Activated CD8-positive, alpha-beta memory T cell treated with anti-CD3 and anti-CD28 coated beads, Interleukin-2, amount 10 ng/mL, durations not matched to agents 7 days and 5 days (primary cell): ENCODE results near the gene TRPV4. TPM values are rescaled to one million over a fixed set of nuclear protein-coding genes. Genes with fewer than 3 reads are reported as not detected.
"Not testable (repeated sequence)": the region's sequence is repeated elsewhere in the genome, so short reads cannot be mapped to it uniquely, and the experiment has no call there.

Source experiments
- ATAC-seq: fragments of 150-1000 bp; cut with Tn5 transposase; one replicate; pipeline ENCODE4 v1.10.0; 2021; ENCODE audit warnings: moderate library complexity
- CTCF ChIA-PET: fragments of 350-600 bp; sonication (Branson Sonifier 250); formaldehyde crosslinking; loops from one replicate; lab custom pipeline; 2021; ENCODE audit warnings: antibody characterized with exemption; lab: Charles Lee
- DNase-seq: peaks from one replicate; pipeline ENCODE4 v3.0.0-alpha.2; 2020
- H3K27ac Mint-ChIP-seq: one replicate; pipeline ENCODE4 v1.8.0; 2021; ENCODE audit warnings: mild to moderate bottlenecking, mixed read lengths
- H3K27me3 Mint-ChIP-seq: one replicate; pipeline ENCODE4 v1.8.0; 2021; ENCODE audit warnings: mixed read lengths
- H3K36me3 Mint-ChIP-seq: one replicate; pipeline ENCODE4 v1.8.0; 2021; ENCODE audit warnings: mild to moderate bottlenecking, mixed read lengths
- H3K4me1 Mint-ChIP-seq: one replicate; pipeline ENCODE4 v1.8.0; 2021; ENCODE audit warnings: mixed read lengths
- H3K4me3 Mint-ChIP-seq: one replicate; pipeline ENCODE4 v1.8.0; 2021; ENCODE audit warnings: mild to moderate bottlenecking, moderate library complexity, mixed read lengths
- H3K9me3 Mint-ChIP-seq: one replicate; pipeline ENCODE4 v1.8.0; 2022; ENCODE audit warnings: low read depth, mixed read lengths
- total RNA-seq, 2 experiments: library from RNA; stranded (reverse); gene quantifications; one replicate each; pipeline ENCODE4 v1.2.3, GENCODE V29; 2021

TRPV4 gene
- total RNA-seq, 2 experiments from 2014 or later = not detected

- Mint-ChIP-seq H3K27ac (no peak overlapping the region), H3K36me3 (peaks cover 5% of the 10 kb centered on the region), H3K4me3 (no peak overlapping the region), H3K9me3 (no peaks in the 10 kb centered on the region), H3K4me1 (peaks cover 31% of the 10 kb centered on the region), H3K27me3 (no peaks in the 10 kb centered on the region)
- DNase-seq = no peak
- CTCF ChIA-PET = no interaction called here
- ATAC-seq = no peak
Observed at GRCh38 chr12:109871668-109872314, 38.6 kb upstream of the TRPV4 start.

- Mint-ChIP-seq H3K36me3 (peaks cover 5% of the 10 kb centered on the region), H3K9me3 (no peaks in the 10 kb centered on the region), H3K4me1 (peaks cover 22% of the 10 kb centered on the region), H3K27me3 (no peaks in the 10 kb centered on the region), H3K4me3 (no peak overlapping the region), H3K27ac (no peak overlapping the region)
- ATAC-seq (no peak), DNase-seq (no peak)
- CTCF ChIA-PET = no interaction called here
Observed at GRCh38 chr12:109870648-109871047, 37.5 kb upstream of the TRPV4 start.

- Mint-ChIP-seq H3K27ac (no peak overlapping the region), H3K9me3 (no peaks in the 10 kb centered on the region), H3K4me1 (peaks cover 33% of the 10 kb centered on the region), H3K27me3 (no peaks in the 10 kb centered on the region), H3K36me3 (peaks cover 5% of the 10 kb centered on the region), H3K4me3 (no peak overlapping the region)
- ATAC-seq = no peak
- CTCF ChIA-PET = interaction anchor here (1.3 to 5.8 kb wide), 2 partner anchors 15 to 23 kb away, joined by 8 to 24 read pairs; no protein-coding TSS in a partner anchor
- DNase-seq = no peak
Observed at GRCh38 chr12:109868182-109869051, 35.2 kb upstream of the TRPV4 start.

- no peak for DNase-seq
- peaks cover 27% of the 10 kb centered on the region for H3K4me1 Mint-ChIP-seq
- no peak for ATAC-seq
- H3K4me3 Mint-ChIP-seq = no peak overlapping the region
- H3K27me3 Mint-ChIP-seq = no peaks in the 10 kb centered on the region
- no peaks in the 10 kb centered on the region for H3K36me3 Mint-ChIP-seq
- CTCF ChIA-PET = interaction anchor here (1.5 to 5.8 kb wide), 3 partner anchors 11 to 23 kb away, joined by 4 to 29 read pairs (median 24); no protein-coding TSS in a partner anchor
- no peaks in the 10 kb centered on the region for H3K9me3 Mint-ChIP-seq
- H3K27ac Mint-ChIP-seq = peak overlapping the region; percentile 56
Observed at GRCh38 chr12:109864916-109865315, 31.7 kb upstream of the TRPV4 start.

- Mint-ChIP-seq H3K9me3 (no peaks in the 10 kb centered on the region), H3K27me3 (no peaks in the 10 kb centered on the region), H3K4me3 (no peak overlapping the region), H3K27ac (peak overlapping the region; percentile 79), H3K36me3 (no peaks in the 10 kb centered on the region), H3K4me1 (peaks cover 27% of the 10 kb centered on the region)
- DNase-seq = peak; percentile 53
- CTCF ChIA-PET = interaction anchor here (0.6 to 5.8 kb wide), 6 partner anchors 9 to 867 kb away, joined by 3 to 29 read pairs (median 4); no protein-coding TSS in a partner anchor
- ATAC-seq = peak; percentile 81
Observed at GRCh38 chr12:109863847-109864712, 30.9 kb upstream of the TRPV4 start.

GRCh38 chr12:109862491-109862890 lies 29.3 kb upstream of the TRPV4 start:
- not testable (repeated sequence) for H3K36me3 Mint-ChIP-seq, DNase-seq, H3K9me3 Mint-ChIP-seq, ATAC-seq, H3K27me3 Mint-ChIP-seq, H3K27ac Mint-ChIP-seq, H3K4me3 Mint-ChIP-seq
- CTCF ChIA-PET = interaction anchor here (4.7 kb wide), 1 partner anchor 8 kb away, joined by 29 read pairs; no protein-coding TSS in a partner anchor
- peaks cover 31% of the 10 kb centered on the region for H3K4me1 Mint-ChIP-seq

- CTCF ChIA-PET = interaction anchor here (1.2 kb wide), 1 partner anchor 9 kb away, joined by 3 read pairs; no protein-coding TSS in a partner anchor
- H3K36me3 Mint-ChIP-seq = peaks cover 1% of the 10 kb centered on the region
- no peak overlapping the region for H3K27ac Mint-ChIP-seq
- no peaks in the 10 kb centered on the region for H3K9me3 Mint-ChIP-seq
- DNase-seq = no peak
- H3K27me3 Mint-ChIP-seq = no peaks in the 10 kb centered on the region
- ATAC-seq = no peak
- peaks cover 31% of the 10 kb centered on the region for H3K4me1 Mint-ChIP-seq
- H3K4me3 Mint-ChIP-seq = no peak overlapping the region
Observed at GRCh38 chr12:109861689-109862314, 28.6 kb upstream of the TRPV4 start.

GRCh38 chr12:109860977-109861376 lies 27.8 kb upstream of the TRPV4 start:
- DNase-seq = no peak
- Mint-ChIP-seq H3K4me1 (peaks cover 31% of the 10 kb centered on the region), H3K27me3 (no peaks in the 10 kb centered on the region), H3K36me3 (peaks cover 1% of the 10 kb centered on the region), H3K4me3 (no peak overlapping the region), H3K27ac (no peak overlapping the region), H3K9me3 (no peaks in the 10 kb centered on the region)
- CTCF ChIA-PET = interaction anchor here (1.2 to 3.4 kb wide), 2 partner anchors 8 to 15 kb away, joined by 3 to 32 read pairs; no protein-coding TSS in a partner anchor
- no peak for ATAC-seq

- Mint-ChIP-seq H3K4me3 (no peak overlapping the region), H3K27ac (peak overlapping the region; percentile 56), H3K27me3 (no peaks in the 10 kb centered on the region), H3K9me3 (no peaks in the 10 kb centered on the region), H3K36me3 (peaks cover 1% of the 10 kb centered on the region), H3K4me1 (peaks cover 17% of the 10 kb centered on the region)
- DNase-seq (no peak), ATAC-seq (peak; percentile 64)
- CTCF ChIA-PET = interaction anchor here (1.2 to 3.4 kb wide), 4 partner anchors 9 to 24 kb away, joined by 3 to 32 read pairs (median 4); no protein-coding TSS in a partner anchor
Observed at GRCh38 chr12:109858764-109859163, 25.6 kb upstream of the TRPV4 start.

GRCh38 chr12:109857715-109858114 lies 24.5 kb upstream of the TRPV4 start:
- DNase-seq = no peak
- no peaks in the 10 kb centered on the region for H3K9me3 Mint-ChIP-seq
- peaks cover 1% of the 10 kb centered on the region for H3K36me3 Mint-ChIP-seq
- peaks cover 14% of the 10 kb centered on the region for H3K4me1 Mint-ChIP-seq
- CTCF ChIA-PET = interaction anchor here (1.2 to 3.4 kb wide), 2 partner anchors 8 to 11 kb away, joined by 3 to 32 read pairs; no protein-coding TSS in a partner anchor
- ATAC-seq = no peak
- H3K4me3 Mint-ChIP-seq = no peak overlapping the region
- no peak overlapping the region for H3K27ac Mint-ChIP-seq
- H3K27me3 Mint-ChIP-seq = no peaks in the 10 kb centered on the region

- CTCF ChIA-PET = interaction anchor here (1.4 to 3.7 kb wide), 4 partner anchors 9 to 46 kb away, joined by 4 to 41 read pairs (median 22); partner anchors contain the start of gene TCHP
- ATAC-seq (no peak), DNase-seq (no peak)
- no peak overlapping the region for H3K27ac Mint-ChIP-seq
- H3K36me3 Mint-ChIP-seq = peaks cover 3% of the 10 kb centered on the region
- no peaks in the 10 kb centered on the region for H3K27me3 Mint-ChIP-seq
- H3K4me1 Mint-ChIP-seq = peaks cover 14% of the 10 kb centered on the region
- H3K4me3 Mint-ChIP-seq = no peak overlapping the region
- no peaks in the 10 kb centered on the region for H3K9me3 Mint-ChIP-seq
Observed at GRCh38 chr12:109855377-109855776, 22.2 kb upstream of the TRPV4 start.

- not testable (repeated sequence) for H3K9me3 Mint-ChIP-seq
Observed at GRCh38 chr12:109850518-109850917, 17.3 kb upstream of the TRPV4 start.

More at GRCh38 chr12:109850518-109850917, 17.3 kb upstream of the TRPV4 start:
- H3K27me3 Mint-ChIP-seq, H3K36me3 Mint-ChIP-seq, H3K27ac Mint-ChIP-seq, H3K4me1 Mint-ChIP-seq, DNase-seq, CTCF ChIA-PET, ATAC-seq, H3K4me3 Mint-ChIP-seq: not testable (repeated sequence)
